Activated naive CD4-positive, alpha-beta T cell treated with Interleukin-2 at 50 U/mL for 16 hours (primary cell): Measurements from ENCODE around the gene ITGA8.
"Not testable (repeated sequence)": the region's sequence is repeated elsewhere in the genome, so short reads cannot be mapped to it uniquely, and the experiment has no call there.

Experiments used
- DNase-seq: peaks from one replicate; pipeline ENCODE4 v3.0.0-alpha.2; 2020

ITGA8 gene

DNA sequence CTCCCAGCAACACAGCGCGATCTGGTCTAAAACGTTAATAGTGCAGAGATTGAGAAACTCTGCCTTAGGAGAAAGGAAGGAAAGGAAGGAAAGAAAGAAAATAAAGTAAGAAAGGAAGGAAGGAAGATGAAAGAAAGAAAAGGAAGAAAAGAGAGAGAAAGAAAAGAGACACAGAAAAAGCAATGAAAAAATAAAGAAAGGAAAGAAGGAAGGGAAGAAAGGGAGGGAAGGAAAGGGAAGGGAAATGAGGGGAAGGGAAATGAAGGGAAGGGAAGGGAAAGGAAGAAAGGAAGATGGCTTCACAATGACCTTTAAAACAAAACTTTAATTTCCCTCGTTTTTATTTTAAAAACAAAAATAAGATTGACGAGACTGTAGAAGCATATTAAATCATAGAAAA, 173.1 kb downstream of the ITGA8 start:
- DNase-seq = no peak

DNA sequence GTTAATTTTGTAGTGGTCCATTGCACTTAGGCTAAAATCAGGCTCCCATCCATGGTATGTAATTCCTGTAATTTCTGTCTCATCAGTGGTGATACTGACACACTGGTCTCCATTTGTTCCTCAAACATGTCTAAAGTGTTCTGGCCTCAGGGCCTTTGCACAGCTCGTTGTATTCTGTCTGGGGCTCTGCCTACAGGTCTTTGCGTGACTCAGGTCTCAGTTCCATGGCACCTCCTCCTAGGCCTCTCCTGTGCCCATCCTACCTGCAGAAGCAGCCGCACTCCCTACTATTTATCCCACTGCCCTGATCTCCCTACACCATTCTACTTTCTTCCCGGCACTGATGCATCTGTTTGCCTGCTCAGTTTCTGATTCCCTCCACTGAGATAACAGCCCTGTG, 173.8 kb downstream of the ITGA8 start:
- no peak for DNase-seq

DNA sequence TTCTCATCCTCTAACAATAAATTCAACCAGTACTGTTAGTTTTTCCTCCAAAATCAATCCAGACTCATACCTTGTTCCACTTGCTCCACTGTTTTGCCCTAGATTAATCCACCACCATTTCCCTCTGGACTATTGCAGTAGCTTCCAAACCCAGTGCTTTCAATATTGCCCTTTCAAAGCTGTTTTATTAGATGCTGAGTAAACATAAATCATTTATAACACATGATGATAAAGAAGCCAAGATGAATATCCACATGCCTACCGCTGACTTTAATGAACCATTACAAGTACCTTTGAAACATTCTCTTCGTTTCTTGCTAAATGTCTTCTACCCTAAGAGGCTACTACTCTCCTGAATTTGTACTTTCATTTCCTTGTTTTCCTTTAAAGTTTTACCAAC, 174.5 kb downstream of the ITGA8 start:
- no peak for DNase-seq

DNA sequence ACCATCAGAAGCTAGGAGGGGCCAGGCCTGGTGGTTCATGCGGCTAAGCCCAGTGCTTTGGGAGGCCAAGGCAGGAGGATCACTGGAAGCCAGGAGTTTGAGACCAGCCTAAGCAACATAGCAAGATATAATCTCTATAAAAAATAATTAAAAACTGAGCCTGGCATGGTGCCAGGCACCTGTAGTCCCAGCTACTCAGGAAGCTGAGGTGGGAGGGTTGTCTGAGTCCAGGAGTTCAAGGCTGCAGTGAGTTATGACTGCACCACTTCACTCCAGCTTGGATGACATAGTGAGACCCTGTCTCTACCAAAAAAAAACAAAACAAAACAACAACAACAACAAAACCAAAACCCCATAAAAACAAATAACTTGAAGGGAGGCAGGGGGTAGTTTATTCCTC, 175.7 kb downstream of the ITGA8 start:
- DNase-seq = no peak

DNA sequence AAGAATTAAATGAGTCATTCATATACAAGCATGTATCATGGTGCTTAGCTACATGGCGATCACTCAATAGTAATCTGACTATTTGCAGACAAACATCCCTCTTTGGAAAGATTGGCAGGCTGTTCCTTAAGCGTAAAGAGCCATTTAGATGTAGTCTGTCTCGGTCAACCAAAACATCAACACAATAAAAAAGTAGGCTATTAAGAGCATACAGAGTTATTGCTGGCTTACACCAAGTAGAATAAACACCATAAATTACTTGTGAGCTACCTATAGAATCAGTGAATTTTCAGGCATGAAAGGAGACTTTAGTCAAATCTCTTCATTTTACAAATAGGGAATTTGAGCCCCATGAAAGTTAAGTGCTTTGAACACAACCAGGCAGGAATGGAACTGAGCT, 176.9 kb downstream of the ITGA8 start:
- no peak for DNase-seq

DNA sequence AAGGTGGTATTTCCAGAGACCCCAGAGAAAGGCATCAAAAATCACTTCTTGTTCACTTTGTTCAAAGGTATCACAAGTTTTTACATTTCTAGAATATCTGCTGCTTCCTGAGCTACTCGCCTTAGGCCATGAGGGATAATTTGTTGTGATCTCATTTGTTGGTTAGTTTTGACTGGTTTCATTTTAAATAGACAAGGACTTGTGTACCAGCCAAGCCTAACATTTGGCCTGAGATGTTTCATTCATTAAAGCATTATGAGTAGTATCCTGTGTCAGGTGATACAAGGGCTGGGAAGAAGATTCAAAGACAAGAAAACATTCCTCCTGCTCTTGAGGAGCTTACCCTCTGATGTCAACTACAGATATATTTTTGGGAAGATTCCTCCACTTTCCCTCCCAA, 178.3 kb downstream of the ITGA8 start:
- no peak for DNase-seq

DNA sequence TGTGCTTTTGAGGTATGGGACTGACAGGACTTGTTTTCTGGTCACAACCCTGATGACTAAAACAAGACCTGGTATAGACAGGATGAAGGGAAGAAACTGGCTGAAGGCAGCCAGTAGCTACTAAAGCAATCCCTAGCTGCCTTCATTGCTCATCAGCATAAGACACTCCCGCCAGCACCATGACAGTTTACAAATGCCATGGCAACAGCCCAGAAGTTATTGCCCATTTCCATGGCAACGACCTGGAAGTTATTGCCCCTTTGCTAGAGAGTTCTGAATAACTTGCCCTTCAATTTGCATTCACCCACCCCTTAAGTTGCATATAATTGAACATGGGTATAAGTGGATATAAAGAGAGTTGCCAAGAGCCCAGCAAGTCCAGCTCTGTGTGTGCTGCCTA, 179.0 kb downstream of the ITGA8 start:
- no peak for DNase-seq

DNA sequence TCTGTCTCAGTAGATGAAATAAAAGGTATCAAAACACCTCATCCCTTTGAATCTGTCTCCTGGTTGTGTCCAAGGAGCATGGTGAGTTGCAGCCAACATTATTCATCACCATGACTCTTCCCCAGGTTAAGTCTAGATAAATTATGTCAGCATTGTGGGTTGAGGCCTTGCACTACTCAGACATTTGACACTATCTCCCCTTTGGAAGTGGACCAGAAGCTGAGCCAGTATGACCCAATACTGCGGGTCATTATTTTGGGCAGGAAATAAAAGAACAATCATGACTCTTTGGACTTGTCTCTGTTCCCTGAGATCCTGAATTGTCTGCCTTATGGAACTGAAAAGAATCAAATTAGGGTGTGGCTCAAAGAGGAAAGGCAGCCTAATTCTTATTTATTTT, 180.5 kb downstream of the ITGA8 start:
- DNase-seq = no peak

DNA sequence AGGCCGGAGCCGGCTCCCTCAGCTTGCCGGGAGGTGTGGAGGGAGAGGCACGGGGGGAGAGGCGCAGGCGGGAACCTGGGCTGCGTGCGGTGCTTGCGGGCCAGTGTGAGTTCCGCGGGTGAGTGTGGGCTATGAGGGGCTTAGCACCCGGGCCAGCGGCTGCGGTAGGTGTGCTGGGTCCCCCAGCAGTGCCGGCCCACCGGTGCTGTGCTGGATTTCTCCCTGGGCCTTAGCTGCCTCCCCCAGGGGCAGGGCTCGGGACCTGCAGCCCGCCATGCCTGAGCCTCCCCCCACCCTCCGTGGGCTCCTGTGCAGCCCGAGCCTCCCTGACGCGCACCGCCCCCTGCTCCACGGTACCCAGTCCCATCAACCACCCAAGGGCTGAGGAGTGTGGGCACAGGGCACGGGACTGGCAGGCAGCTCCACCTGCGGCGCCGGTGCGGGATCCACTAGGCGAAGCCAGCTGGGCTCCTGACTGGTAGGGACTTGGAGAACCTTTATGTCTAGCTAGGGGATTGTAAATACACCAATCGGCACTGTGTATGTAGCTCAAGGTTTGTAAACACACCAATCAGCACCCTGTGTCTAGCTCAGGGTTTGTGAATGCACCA, 184.7 kb downstream of the ITGA8 start:
- DNase-seq = not testable (repeated sequence)

DNA sequence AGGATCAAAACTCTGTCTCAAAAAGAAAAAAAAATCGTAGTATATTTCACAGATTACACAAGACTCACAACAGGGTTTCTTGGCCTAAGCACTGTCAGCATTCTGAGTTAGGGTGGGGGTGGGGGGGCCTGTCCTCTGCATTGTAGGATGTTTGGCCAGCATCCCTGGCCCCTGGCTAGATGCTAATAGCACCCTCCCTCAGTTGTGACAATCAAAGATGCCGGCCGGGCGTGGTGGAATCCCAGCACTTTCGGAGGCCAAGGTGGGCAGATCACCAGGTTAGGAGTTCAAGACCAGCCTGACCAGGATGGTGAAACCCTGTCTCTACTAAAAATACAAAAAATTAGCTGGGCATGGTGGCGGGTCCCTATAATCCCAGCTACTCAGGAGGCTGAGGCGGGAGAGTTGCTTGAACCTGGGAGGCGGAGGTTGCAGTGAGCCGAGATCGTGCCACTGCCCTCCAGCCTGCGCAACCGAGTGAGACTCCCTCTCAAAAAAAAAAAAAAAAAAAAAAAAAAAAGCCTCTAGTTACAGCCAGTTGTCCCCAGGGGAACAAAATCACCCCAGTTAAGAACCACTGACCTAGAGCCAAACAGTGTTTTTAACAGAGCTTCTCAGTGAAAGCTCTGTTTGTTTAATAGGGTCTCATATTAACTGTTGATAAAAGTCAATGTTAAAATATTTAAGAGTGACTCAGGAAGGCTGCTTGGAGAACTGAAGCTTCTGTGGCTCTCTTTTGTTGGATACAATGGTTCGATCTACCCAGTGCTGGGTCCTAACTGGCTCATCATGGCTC, 187.6 kb downstream of the ITGA8 start:
- no peak for DNase-seq

DNA sequence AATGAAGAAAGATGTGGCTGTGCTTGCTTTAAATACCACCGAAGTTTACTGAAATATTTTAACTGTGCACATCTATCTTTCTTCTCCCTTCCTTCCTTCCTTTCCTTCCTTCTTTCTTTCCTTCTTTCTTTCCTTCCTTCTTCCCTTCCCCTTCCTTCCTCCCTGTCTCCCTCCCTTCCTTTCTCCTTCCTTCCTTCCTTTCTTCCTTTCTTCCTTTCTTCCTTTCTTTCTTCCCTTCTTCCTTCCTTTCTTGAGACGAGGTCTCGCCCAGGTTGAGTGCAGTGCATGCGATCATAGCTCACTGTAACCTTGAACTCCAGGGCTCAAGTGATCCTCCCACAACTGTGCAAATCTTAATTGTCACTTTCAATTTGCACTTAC, 190.9 kb downstream of the ITGA8 start:
- no peak for DNase-seq

DNA sequence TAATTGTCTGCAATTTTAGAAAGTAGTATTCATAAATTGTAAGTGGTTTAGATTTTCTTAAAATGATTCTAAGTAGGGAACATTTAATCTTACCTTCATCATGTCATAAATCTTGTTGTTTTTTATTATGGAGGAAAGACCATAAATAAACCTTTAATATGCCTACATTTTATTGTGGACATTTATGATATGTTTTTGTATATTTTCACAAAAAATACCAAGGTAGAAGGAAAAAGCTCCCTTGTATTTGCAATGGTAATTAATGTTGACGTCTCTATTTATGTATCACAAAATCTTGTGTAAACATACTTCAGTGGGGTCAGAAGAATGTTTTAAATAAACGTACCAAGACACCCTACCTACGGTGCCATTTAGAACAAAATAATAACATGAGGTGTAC, 193.0 kb downstream of the ITGA8 start:
- no peak for DNase-seq

DNA sequence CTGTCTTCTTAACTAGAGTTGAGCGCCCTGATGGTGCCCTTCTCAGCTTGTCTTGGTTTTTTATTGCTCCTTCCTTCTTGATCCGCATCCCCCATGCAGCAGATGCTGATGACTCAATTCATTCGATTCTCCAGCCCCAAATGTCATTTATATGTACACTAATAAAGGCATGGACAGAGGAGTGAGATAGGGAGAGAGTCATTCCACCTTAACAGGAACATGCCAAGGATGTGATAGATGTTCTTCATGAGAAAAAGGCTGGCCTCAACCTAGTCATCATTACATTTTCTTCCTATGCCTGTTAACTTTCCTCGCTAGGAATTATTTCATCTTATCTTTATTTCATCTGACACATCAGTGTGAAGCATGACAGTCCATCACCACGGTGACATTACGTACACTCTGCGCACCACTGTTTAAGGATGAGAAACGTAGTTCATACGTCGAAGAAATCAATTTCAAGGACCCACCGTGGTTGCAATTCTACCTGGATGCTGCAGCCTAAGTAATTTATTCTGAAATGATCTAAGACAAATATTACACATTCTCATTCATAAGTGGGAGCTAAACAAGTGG, 198.3 kb downstream of the ITGA8 start:
- no peak for DNase-seq

DNA sequence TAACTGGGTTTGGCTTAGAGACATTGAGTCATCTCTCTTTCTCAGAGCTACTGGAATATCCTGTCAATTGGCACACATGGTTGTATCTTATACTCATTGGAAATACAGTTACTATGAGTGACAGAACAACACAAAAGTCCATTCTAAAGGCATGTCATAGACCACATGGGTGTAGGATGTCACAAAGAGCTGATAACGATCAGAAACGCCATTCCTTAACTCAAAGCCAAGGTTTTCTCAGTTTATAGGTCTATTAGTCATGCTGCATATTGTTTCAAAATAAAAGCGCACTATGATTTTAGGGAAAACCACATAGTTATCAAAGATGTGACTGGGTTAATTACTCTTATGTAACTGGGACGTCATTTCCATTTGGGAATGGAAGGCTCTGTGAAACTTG, 201.5 kb downstream of the ITGA8 start:
- no peak for DNase-seq

DNA sequence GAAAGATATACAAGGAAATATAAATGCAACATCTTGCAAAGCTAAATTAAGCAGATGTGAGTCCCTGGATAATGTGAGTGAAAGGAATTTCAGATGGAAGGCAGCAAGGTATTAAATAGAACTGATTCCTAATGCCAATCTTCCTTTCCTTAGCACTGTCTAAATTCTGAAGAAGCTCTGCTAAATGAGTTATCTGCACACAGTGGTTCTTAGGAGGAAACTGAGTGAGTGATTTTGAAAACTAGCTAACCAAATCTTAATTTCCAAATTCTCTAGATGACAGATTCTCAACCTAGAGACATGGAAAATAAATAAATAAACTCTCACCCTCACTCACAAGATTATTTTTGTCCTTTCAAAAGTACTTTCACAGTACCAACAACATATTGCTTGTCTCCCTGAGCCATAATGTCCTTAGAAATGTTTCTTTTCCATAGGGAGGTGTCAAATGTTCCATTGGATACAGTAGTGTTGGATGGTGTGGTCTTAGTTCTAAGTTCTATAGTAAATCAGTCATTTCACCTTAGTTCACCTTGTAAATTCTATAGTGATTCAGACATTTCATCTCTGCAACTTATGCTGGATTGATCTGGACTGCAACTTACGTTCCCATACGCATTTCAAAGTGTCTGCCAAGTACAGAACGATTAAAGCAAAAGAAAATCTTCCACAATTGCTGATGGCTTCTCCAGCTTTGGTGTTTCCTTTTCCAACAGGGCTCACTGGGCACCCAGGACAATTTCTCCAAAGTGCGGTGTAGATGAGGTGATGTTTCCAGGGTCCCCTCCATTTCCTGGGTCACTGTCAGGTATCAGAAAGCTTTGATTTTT, 203.3 kb downstream of the ITGA8 start:
- no peak for DNase-seq

DNA sequence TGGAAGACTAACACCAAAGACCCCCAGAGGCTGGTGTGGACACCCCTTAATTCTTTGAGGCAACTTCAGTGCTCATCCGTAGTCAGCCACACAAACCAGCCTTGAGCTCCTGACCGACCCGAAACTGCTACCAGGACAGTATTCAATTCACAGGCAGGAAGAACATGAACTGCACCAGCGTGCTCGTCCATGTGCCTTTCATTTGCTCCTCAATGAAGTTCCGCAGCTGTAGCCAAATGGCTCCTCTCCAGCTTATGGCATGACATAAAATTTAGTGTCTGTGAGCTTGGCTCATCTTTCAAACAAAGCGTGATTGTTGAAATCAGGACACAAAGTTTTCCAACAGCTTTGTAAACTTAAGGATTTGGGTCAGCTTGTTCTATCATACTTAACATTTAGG, 204.5 kb downstream of the ITGA8 start:
- no peak for DNase-seq

DNA sequence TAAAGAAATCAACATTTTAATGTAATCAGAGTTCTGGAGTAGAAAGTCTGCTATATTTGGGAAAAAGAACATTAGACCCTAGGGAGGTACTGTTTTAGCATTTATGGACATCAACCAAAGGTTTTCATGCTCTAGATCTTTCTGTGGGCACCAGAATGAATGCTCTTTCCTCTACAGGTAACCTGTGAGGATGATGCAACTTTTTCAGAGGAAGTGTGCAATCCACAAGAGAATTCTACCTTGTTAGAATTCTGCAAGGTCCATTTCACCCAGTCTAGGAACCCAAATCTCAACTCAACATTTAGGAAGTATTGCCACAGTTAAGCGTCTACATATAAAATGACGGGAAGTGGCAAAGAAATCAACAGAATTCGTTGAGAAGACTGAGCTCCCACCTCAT, 208.8 kb downstream of the ITGA8 start:
- DNase-seq = no peak

DNA sequence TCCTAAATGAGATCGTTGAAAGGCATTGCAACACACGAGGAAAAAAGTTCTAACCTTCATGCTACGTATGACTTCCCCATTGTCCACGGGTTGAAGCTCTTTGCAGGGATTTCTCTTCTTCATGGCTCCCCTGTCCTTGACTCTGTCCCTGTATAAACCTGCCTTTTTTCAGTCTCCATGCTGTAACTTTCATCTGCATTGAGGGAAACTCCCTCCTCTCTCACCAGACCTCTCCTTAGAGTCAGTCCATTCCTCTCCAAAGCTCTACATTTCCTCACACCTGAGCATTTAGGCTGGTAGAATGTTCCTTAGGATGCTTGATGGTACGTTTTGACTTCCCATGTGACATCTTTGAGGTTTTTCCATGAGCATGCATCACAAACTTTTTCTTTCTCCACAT, 214.4 kb downstream of the ITGA8 start:
- DNase-seq = no peak

DNA sequence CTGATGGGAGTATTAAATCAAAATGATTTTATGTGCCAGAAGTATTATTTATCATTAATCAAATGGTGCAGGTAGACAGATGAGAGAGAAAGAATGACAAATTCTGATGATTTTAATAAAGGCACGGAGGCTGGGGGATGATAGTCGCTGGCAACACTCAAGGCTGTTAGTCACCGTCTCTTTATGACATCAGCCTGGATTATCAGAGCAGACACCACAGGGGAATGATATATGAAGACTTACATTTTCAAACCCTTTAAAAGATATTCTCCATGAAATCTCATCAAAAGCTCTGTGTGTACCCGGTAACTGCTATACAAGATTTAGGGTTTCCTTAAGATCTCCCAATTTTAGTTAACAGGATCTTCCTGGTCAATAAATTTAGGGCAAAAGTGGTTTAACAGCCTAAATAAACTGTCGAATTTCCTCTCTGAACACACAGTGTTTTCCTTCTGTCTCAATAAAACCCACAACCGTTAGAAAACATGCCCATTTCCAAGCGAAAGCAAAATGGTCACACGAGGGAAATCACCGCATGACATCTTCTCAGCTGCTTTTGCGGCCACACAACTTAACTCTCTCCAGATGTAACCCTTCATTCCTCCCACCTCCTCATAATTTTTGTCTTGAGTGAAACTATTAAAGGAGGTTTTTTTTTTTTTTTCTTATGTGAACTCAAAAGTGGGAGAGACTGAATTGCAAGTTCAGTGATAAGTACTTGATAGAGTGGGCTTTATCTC, 215.5 kb downstream of the ITGA8 start:
- no peak for DNase-seq

DNA sequence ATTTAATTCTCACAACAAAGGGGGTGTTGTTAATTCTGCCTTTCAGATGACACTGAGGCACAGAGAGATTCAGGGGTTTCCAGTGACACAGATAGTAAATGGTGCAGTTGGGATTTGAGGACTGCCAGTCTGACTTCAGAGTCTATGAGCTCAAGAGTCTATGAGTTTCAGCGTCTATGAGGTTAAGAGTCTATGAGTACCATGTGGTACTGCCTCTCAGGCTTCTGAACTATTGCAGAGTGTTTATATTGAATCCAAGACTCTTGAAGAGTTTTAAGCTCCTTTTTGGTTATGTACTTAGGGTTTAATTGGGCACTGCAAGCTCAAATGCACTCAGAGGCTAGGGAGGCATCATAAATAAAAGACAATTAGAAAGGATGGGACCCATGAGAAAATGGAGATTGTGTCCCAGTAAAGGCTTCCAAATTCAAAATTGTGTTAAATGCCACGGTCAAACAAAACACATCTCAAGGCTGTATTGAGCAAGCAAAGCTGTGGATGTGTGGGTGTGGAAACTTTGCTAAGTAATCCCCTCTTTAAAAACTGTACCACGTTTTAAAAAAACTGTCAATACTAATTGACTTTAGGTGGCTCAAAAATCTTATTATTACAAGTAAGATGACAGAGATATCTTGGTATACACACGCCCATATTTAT, 224.7 kb downstream of the ITGA8 start:
- no peak for DNase-seq

DNA sequence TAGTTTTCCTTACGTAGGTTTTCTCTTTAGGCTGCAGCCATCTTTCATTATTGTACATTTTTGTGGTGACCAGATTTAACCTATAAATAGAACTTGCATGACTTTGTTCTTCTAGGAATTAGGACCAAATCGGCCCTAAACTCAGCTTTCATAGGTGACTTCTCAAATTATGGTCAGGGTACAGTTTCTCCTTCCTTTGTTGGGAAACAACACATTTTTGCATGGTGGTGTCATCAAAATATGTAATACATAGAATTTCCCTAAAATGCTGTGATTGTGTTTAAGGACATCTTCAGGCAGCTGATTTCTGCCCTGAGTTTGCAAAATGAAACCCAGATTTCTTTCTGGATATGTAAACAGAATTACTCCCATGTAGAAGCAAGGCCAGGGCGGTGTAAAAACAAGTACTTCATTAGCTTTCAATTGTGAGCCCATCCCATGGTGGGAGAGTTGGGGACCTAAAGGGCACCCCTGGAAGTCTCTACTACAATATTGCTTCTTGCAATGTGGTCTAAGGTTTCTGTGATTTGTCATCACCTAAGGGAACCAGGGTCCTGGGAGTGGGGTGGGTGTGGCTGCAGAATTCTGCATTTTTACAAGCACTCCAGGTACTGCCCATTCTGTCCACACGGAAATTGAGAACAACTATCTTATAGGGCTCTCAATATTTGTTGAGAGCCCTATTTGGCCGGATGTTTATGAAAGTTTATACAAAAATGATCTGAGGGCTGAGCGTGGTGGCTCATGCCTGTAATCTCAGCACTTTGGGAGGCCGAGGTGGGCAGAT, 227.7 kb downstream of the ITGA8 start:
- no peak for DNase-seq

DNA sequence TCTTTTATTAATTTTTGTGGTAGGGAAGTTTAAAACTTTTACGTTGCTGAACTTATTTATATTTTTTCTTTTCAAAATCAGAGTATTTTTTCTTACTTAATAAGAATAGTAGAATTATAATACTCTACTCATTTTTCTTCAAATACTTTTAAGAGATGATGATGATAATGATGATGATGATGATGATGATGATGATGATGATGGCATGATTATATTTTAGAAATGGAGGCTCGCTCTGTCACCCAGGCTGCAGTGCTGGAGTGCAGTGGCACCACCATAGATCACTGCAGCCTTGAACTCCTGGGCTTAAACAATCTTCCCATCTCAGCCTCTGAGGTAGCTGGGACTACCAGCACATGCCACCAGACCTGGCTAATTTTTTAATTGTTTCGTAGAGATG, 230.3 kb downstream of the ITGA8 start:
- no peak for DNase-seq
